HFFc6 (cell line): ENCODE measurements around the gene SH3PXD2B. TPM values are rescaled to one million over a fixed set of nuclear protein-coding genes. Genes with fewer than 3 reads are reported as not detected.

Experiments
- DNase-seq: peaks from one replicate; pipeline ENCODE4 v3.0.0-alpha.2; 2018
- H3K27ac Mint-ChIP-seq: 2 replicates; pipeline ENCODE4 v1.8.0; 2020; ENCODE audit warnings: mild to moderate bottlenecking, mixed read lengths
- H3K27me3 Mint-ChIP-seq: 2 replicates; pipeline ENCODE4 v1.8.0; 2021; ENCODE audit warnings: mild to moderate bottlenecking, moderate library complexity, mixed read lengths; ENCODE audit not compliant: insufficient read depth
- H3K36me3 Mint-ChIP-seq: 2 replicates; pipeline ENCODE4 v1.8.0; 2021; ENCODE audit warnings: low read depth, mixed read lengths
- H3K4me1 Mint-ChIP-seq: 2 replicates; pipeline ENCODE4 v1.8.0; 2020; ENCODE audit warnings: low read depth, mixed read lengths
- H3K4me3 Mint-ChIP-seq: 2 replicates; pipeline ENCODE4 v1.8.0; 2020; ENCODE audit warnings: mild to moderate bottlenecking, moderate library complexity, mixed read lengths
- H3K9me3 Mint-ChIP-seq: 2 replicates; pipeline ENCODE4 v1.8.0; 2020; ENCODE audit warnings: mild to moderate bottlenecking, mixed read lengths
- CTCF ChIP-seq: fragments of 200-600 bp; sonication (generic); IDR thresholded peaks from 2 replicates; pipeline ENCODE4 v1.5.0; 2021; ENCODE audit warnings: antibody characterized with exemption, mild to moderate bottlenecking
- total RNA-seq, 6 experiments: library from RNA; stranded (reverse); fragmentation: NEBNext Ultra II Directional; extraction: Animal tissue kit (Norgen Biotek cat#: 25700); gene quantifications; 2 replicates in 1 of 6; 3 replicates in 5 of 6; pipeline ENCODE4 v1.2.3, GENCODE V29; 2021

Gene SH3PXD2B
- total RNA-seq, 6 experiments from 2014 or later, result 12.4 to 28.4 (median 24.3) TPM

GRCh38 chr5:172389578-172390112, 64.7 kb downstream of the SH3PXD2B start:
- no peak overlapping the region for H3K27ac Mint-ChIP-seq
- DNase-seq, result no peak
- H3K9me3 Mint-ChIP-seq, result no peaks in the 10 kb centered on the region
- no peak overlapping the region for H3K4me3 Mint-ChIP-seq
- no peaks in the 10 kb centered on the region for H3K27me3 Mint-ChIP-seq
- peaks cover 17% of the 10 kb centered on the region; the same call in 1 of the 2 replicates for H3K36me3 Mint-ChIP-seq
- H3K4me1 Mint-ChIP-seq, result no peaks in the 10 kb centered on the region
- peak; percentile 40; the same call in 1 of the 2 replicates for TF ChIP-seq CTCF

GRCh38 chr5:172388246-172388733, 66.0 kb downstream of the SH3PXD2B start:
- H3K4me1 Mint-ChIP-seq, result peaks cover 12% of the 10 kb centered on the region

GRCh38 chr5:172385707-172386106, 68.6 kb downstream of the SH3PXD2B start:
- peaks cover 9% of the 10 kb centered on the region; the same call in 1 of the 2 replicates for H3K36me3 Mint-ChIP-seq
- H3K9me3 Mint-ChIP-seq, result no peaks in the 10 kb centered on the region

More at GRCh38 chr5:172388246-172388733, 66.0 kb downstream of the SH3PXD2B start:
- Mint-ChIP-seq H3K9me3 (no peaks in the 10 kb centered on the region), H3K4me3 (no peak overlapping the region), H3K27me3 (no peaks in the 10 kb centered on the region), H3K36me3 (peaks cover 10% of the 10 kb centered on the region; the same call in 1 of the 2 replicates), H3K27ac (no peak overlapping the region)
- TF ChIP-seq CTCF, result no peak
- DNase-seq, result no peak

GRCh38 chr5:172385010-172385563, 69.2 kb downstream of the SH3PXD2B start:
- H3K4me1 Mint-ChIP-seq, result peaks cover 31% of the 10 kb centered on the region
- H3K9me3 Mint-ChIP-seq, result no peaks in the 10 kb centered on the region
- no peak for DNase-seq
- no peak for TF ChIP-seq CTCF
- no peak overlapping the region for H3K27ac Mint-ChIP-seq
- H3K4me3 Mint-ChIP-seq, result no peak overlapping the region
- no peaks in the 10 kb centered on the region; the same call in 1 of the 2 replicates for H3K27me3 Mint-ChIP-seq
- peaks cover 15% of the 10 kb centered on the region; the same call in 1 of the 2 replicates for H3K36me3 Mint-ChIP-seq

More at GRCh38 chr5:172385707-172386106, 68.6 kb downstream of the SH3PXD2B start:
- no peak overlapping the region for H3K27ac Mint-ChIP-seq
- TF ChIP-seq CTCF, result no peak
- H3K4me3 Mint-ChIP-seq, result no peak overlapping the region
- H3K4me1 Mint-ChIP-seq, result peaks cover 25% of the 10 kb centered on the region
- no peaks in the 10 kb centered on the region; the same call in 1 of the 2 replicates for H3K27me3 Mint-ChIP-seq
- no peak for DNase-seq

GRCh38 chr5:172383191-172383802, 71.0 kb downstream of the SH3PXD2B start:
- Mint-ChIP-seq H3K4me1 (peaks cover 32% of the 10 kb centered on the region), H3K27ac (no peak overlapping the region; the same call in 1 of the 2 replicates), H3K9me3 (no peaks in the 10 kb centered on the region), H3K27me3 (no peaks in the 10 kb centered on the region; the same call in 1 of the 2 replicates), H3K4me3 (no peak overlapping the region), H3K36me3 (peaks cover 15% of the 10 kb centered on the region; the same call in 1 of the 2 replicates)
- TF ChIP-seq CTCF, result no peak
- no peak for DNase-seq
